Adrenal gland (tissue), 12 donors: Measurements from ENCODE around the gene CAB39L. TPM values are rescaled to one million over a fixed set of nuclear protein-coding genes. Genes with fewer than 3 reads are reported as not detected.
A peak's percentile ranks its signal among the peaks of the same experiment; 100 is the strongest.

Experiments
- DNase-seq, 7 donors: peaks; one replicate each; pipeline ENCODE4 v3.0.0-alpha.2; 2019 to 2020
- H3K27ac ChIP-seq, 5 donors: fragments of 200-600 bp; sonication (generic) in 4 of 5; 1 replicate in 3 of 5; 2 replicates in 2 of 5; pipeline versions ENCODE4 v1.5.1 to v1.8.0; 2016 to 2020; ENCODE audit warnings: mild to moderate bottlenecking in 1 of 5
- H3K27me3 ChIP-seq: fragments of 200-600 bp; 2 replicates; pipeline ENCODE4 v1.8.0; 2021
- H3K36me3 ChIP-seq, 2 donors: fragments of 200-600 bp; replicated peaks in 1 of 2; 1 replicate in 1 of 2; 2 replicates in 1 of 2; pipeline versions ENCODE4 v1.5.1 to v1.8.0; 2018 to 2022
- H3K4me1 ChIP-seq, 2 donors: fragments of 200-600 bp; replicated peaks in 1 of 2; 1 replicate in 1 of 2; 2 replicates in 1 of 2; pipeline versions ENCODE4 v1.5.1 to v1.8.0; 2018 to 2021
- H3K4me3 ChIP-seq, 4 donors: fragments of 200-600 bp; sonication (generic) in 3 of 4; one replicate each; pipeline ENCODE4 v1.5.1; 2016 to 2018
- H3K9me3 ChIP-seq, 3 donors: fragments of 200-600 bp; sonication (generic) in 1 of 3; replicated peaks in 1 of 3; 1 replicate in 2 of 3; 2 replicates in 1 of 3; pipeline versions ENCODE4 v1.5.1 to v1.8.0; 2016 to 2021
- POLR2A ChIP-seq, 2 donors: fragments of 450-650 bp; IDR thresholded peaks; one replicate each; pipeline ENCODE4 v1.6.1; 2017; ENCODE audit warnings: antibody characterized with exemption in 2 of 2, mild to moderate bottlenecking in 2 of 2, moderate library complexity in 1 of 2
- WGBS, 4 donors: extraction: QIAGEN DNeasy Blood & Tissue Kit in 2 of 4; methylation state at CpG; one replicate each; pipeline versions ENCODE4 v1.1.5 to v1.1.7; 2013 to 2017; 5-methylcytosine and 5-hydroxymethylcytosine counted together
- intact Hi-C, 2 donors: fragments of 100-400 bp; cut with DNase I; formaldehyde crosslinking; loops; one replicate each; pipeline versions ENCODE4 v1.14.1 to v1.15.0; 2022 to 2023
- polyA plus RNA-seq, 3 donors: library from polyadenylated mRNA; stranded (reverse); fragments of 200-250 nt in 2 of 3; fragments of 350-450 nt in 1 of 3; fragmentation: Illumina TruSeq in 1 of 3; extraction: RNeasy Lipid Tissue Mini Kit (QIAGEN cat#74804) in 1 of 3; gene quantifications; one replicate each; pipeline ENCODE4 v1.2.3, GENCODE V29; 2013 to 2014
- total RNA-seq, 9 donors: library from RNA; depleted of rRNA in 4 of 9; stranded (reverse); fragments of >200 nt in 4 of 9; fragments of 120-200 nt in 1 of 9; fragmentation: NEBNext Ultra II Directional in 1 of 9; extraction: Animal tissue kit (Norgen Biotek cat#: 25700) in 1 of 9; gene quantifications; one replicate each; pipeline versions ENCODE4 v1.1.0 to v1.2.4, GENCODE V29; 2013 to 2023
- TF ChIP-seq, protein P1 (sequence below), 6 experiments: fragments of 450-650 bp in 4 of 6; fragments of 200-600 bp in 2 of 6; sonication (generic) in 1 of 6; IDR thresholded peaks; 1 replicate in 5 of 6; 2 replicates in 1 of 6; pipeline versions ENCODE4 v1.5.1 to v1.8.0; 2016 to 2021; ENCODE audit warnings: antibody characterized with exemption in 6 of 6, mild to moderate bottlenecking in 2 of 6, moderate library complexity in 1 of 6
- donor health status: healthy with polysubstance abuse.
- donor health status: Bipolar disorder and iron deficiency.
- donor health status: DM: yes; HTN: yes; CAD: no.
- donor health status: DM: no; HTN: no; CAD: no.
- donor health status: DM: no; HTN: no; CAD: no.
- donor health status: DM: yes; HTN: yes; CAD: no.

CAB39L gene
- total and polyA plus RNA-seq, 12 donors = 17.8 to 115 (median 47.8) TPM

DNA sequence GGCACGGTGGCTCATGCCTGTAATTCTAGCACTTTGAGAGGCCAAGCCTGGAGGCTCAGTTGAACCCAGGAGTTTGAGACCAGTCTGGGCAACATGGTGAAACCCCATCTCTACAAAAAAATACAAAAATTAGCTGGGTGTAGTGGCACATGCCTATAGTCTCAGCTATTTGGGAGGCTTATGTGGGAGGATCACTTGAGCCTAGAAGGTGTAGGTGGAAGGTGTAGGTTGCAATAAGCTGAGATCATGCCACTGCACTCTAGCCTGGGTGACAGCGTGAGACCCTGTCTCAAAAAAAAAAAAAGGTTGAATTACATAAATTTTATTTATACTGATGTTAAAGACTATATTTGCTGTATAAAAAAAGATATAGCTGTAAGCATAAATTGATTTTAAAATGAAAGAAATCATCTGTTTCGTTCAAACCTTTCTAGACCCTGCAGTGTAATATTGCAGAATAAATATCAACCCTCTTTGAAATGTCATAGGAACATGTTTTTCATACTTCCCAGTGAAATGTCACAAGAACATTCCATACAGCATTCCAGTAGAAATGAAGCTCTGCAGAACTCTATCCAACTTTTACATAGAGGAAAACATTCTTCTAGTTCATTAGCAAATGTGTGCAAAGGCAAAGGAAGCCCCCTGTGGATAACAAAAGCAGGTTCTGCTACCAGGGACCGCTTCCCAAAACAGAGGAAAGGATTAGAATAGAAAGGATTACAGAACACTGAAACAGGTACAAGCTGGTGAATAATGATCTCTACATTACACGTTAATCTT is 76.0 kb downstream of the CAB39L start:
- Histone ChIP-seq H3K27me3 (no peaks in the 10 kb centered on the region), H3K4me3 (no peak overlapping the region), H3K9me3 (peaks cover 0 to 7% (median 0%) of the 10 kb centered on the region in 3 donors), H3K4me1 (peaks cover 5 to 23% of the 10 kb centered on the region in 2 donors), H3K27ac (no peak overlapping the region), H3K36me3 (no peaks in the 10 kb centered on the region)
- TF ChIP-seq POLR2A (IDR thresholded peaks at IDR 0.05) = no peak
- TF ChIP-seq, protein P1, sequence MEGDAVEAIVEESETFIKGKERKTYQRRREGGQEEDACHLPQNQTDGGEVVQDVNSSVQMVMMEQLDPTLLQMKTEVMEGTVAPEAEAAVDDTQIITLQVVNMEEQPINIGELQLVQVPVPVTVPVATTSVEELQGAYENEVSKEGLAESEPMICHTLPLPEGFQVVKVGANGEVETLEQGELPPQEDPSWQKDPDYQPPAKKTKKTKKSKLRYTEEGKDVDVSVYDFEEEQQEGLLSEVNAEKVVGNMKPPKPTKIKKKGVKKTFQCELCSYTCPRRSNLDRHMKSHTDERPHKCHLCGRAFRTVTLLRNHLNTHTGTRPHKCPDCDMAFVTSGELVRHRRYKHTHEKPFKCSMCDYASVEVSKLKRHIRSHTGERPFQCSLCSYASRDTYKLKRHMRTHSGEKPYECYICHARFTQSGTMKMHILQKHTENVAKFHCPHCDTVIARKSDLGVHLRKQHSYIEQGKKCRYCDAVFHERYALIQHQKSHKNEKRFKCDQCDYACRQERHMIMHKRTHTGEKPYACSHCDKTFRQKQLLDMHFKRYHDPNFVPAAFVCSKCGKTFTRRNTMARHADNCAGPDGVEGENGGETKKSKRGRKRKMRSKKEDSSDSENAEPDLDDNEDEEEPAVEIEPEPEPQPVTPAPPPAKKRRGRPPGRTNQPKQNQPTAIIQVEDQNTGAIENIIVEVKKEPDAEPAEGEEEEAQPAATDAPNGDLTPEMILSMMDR (IDR thresholded peaks at IDR 0.05) = peak in 1 of 6 experiments; percentile 24
- DNase-seq = no peak
- 61 to 70% (median 64%) methylated on average over 5 of the region's 5 CpGs for WGBS, 4 donors
- intact Hi-C loops = no loop called here

DNA sequence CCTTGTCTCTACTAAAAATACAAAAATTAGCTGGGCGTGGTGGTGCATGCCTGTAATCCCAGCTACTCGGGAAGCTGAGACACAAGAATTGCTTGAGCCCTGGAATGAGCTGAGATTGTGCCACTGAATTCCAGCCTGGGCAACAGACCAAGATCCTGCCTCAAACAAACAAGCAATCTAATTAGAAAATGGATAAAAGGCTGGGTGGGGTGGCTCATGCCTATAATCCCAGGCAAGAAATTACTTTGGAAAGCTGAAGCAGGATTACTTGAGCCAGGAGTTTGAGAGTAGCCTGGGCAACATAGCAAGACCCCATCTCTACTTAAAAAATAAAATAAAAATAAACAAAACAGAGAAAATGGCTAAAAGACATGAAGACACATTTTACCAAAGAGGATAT is 77.0 kb downstream of the CAB39L start:
- TF ChIP-seq, protein P1 (IDR thresholded peaks at IDR 0.05) = no peak
- TF ChIP-seq POLR2A (IDR thresholded peaks at IDR 0.05) = no peak
- 66 to 77% (median 77%) methylated on average over 2 of the region's 2 CpGs for WGBS, 4 donors
- no peak overlapping the region for H3K27ac ChIP-seq
- no peak overlapping the region for H3K4me3 ChIP-seq
- no peaks in the 10 kb centered on the region for H3K36me3 ChIP-seq
- intact Hi-C loops = no loop called here
- no peaks in the 10 kb centered on the region for H3K27me3 ChIP-seq
- H3K9me3 ChIP-seq = peaks cover 0 to 7% (median 0%) of the 10 kb centered on the region in 3 donors
- DNase-seq = peak in 1 of 7 donors; percentile 46
- H3K4me1 ChIP-seq = peaks cover 5 to 16% of the 10 kb centered on the region in 2 donors

DNA sequence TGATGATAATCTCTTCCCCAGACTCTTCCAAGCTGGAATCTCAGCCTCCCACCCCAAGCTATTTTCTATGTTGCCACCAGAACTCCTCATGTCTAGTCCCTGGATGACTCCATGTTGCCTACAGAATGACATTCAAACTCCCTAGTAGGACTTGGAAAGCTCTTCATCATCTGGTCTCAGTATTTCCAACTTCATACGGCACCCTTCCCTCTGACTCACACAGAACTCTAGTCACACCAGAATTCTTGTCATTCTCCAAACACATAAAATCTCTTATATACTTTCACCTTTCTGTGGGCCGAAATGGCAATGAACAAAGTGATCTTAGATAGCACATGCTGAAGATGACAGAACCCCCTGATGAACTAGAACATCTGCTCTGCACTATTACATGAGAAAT is 86.2 kb downstream of the CAB39L start:
- DNase-seq = no peak
- intact Hi-C loops = no loop called here
- peaks cover 0 to 8% of the 10 kb centered on the region in 2 donors for H3K36me3 ChIP-seq
- no peaks in the 10 kb centered on the region for H3K9me3 ChIP-seq
- H3K4me1 ChIP-seq = peaks cover 0 to 4% of the 10 kb centered on the region in 2 donors
- H3K4me3 ChIP-seq = no peak overlapping the region
- WGBS, 4 donors = 67 to 84% (median 80%) methylated on average over 2 of the region's 2 CpGs
- H3K27ac ChIP-seq = no peak overlapping the region
- no peak for TF ChIP-seq POLR2A (IDR thresholded peaks at IDR 0.05)
- TF ChIP-seq, protein P1 (IDR thresholded peaks at IDR 0.05) = no peak
- no peaks in the 10 kb centered on the region for H3K27me3 ChIP-seq

DNA sequence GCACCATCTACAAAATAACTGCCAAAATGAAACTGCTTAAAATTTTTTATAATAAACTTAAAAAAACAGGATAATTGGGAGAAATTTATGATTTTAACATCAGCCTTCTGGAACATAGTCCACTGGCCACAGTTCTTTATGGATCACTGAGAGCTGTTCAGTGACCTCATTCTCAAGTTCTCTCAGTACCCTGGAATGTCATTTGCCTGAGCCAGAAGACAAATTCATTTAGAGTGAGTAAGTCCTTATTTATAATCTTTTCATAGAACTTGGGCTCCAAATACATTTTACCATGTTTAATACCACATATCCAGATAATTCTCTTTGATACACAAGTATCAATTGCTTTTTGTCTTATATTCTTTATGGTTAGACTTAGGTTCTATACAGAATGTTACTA is 87.6 kb downstream of the CAB39L start:
- intact Hi-C loops = no loop called here
- H3K4me1 ChIP-seq = peaks cover 0 to 4% of the 10 kb centered on the region in 2 donors

More for the DNA sequence above, 87.6 kb downstream of the CAB39L start:
- TF ChIP-seq, protein P1 (IDR thresholded peaks at IDR 0.05) = no peak
- no peak for TF ChIP-seq POLR2A (IDR thresholded peaks at IDR 0.05)
- Histone ChIP-seq H3K9me3 (no peaks in the 10 kb centered on the region), H3K27ac (peak overlapping the region in 4 of 5 donors; percentile 22 to 58 (median 52)), H3K4me3 (no peak overlapping the region), H3K27me3 (no peaks in the 10 kb centered on the region), H3K36me3 (peaks cover 0 to 8% of the 10 kb centered on the region in 2 donors)
- DNase-seq = peak in 3 of 7 donors; percentile 13 to 31 (median 23)
